Measurements from ENCODE around the gene IFRD2. TPM values are rescaled to one million over a fixed set of nuclear protein-coding genes. Genes with fewer than 3 reads are reported as not detected.

IFRD2 gene
- total RNA-seq, 5 donors from 2014 or later (not counting 1 experiment from before 2014, with no cell fraction given): 50.0 to 91.2 (median 75.9) TPM

- Mint-ChIP-seq H3K27me3 (no peaks in the 10 kb centered on the region), H3K4me1 (peaks cover 5 to 8% (median 8%) of the 10 kb centered on the region in 3 donors), H3K36me3 (peaks cover 24% of the 10 kb centered on the region), H3K9me3 (no peaks in the 10 kb centered on the region), H3K4me3 (peak overlapping the region; percentile 47 to 76 (median 67)), H3K27ac (no peak overlapping the region)
- peak overlapping the region; percentile 47 to 52 for H3K4me3 ChIP-seq (ENCODE audit: control insufficient read depth in 1 of 2, extremely low read depth in 1 of 2, low read length in 1 of 2)
- peaks cover 14 to 35% of the 10 kb centered on the region in 2 donors for H3K36me3 ChIP-seq (ENCODE audit: control insufficient read depth in 2 of 2, extremely low read depth in 1 of 2, insufficient read depth in 1 of 2, low read length in 1 of 2)
- H3K4me1 ChIP-seq (ENCODE audit: control insufficient read depth in 1 of 2, extremely low read depth in 1 of 2, insufficient read depth in 2 of 2, low read length in 2 of 2): peaks cover 2 to 20% of the 10 kb centered on the region in 2 experiments
- POLR2A ChIA-PET: no interaction called here
- DNase-seq (peak; percentile 57 to 91 (median 73)), ATAC-seq (replicated peaks in 1 of 4) (peak; percentile 93 to 96 (median 94))
- WGBS (ENCODE audit: insufficient coverage): 2% methylated on average over 62 of the region's 70 CpGs
- H3K27me3 ChIP-seq (replicated peaks in 1 of 2; ENCODE audit: control insufficient read depth in 2 of 2, extremely low read depth in 1 of 2, insufficient read depth in 2 of 2, low read length in 1 of 2): peaks cover 0 to 9% of the 10 kb centered on the region in 2 experiments
- CTCF ChIA-PET: interaction anchor here (0.5 to 2.5 kb wide), 9 partner anchors 9 to 223 kb away, joined by 3 to 17 read pairs (median 3); partner anchors contain the start of genes CYB561D2 (in 1 of the 2), GNAI2 (in 1 of the 2) and NPRL2 (in 1 of the 2)
- no peaks in the 10 kb centered on the region for H3K9me3 ChIP-seq
- peak overlapping the region; percentile 47 for H3K27ac ChIP-seq (ENCODE audit: low read length)
Observed at GRCh38 chr3:50260027-50260941, 31.9 kb downstream of the IFRD2 start.

GRCh38 chr3:50259432-50260026 lies 32.7 kb downstream of the IFRD2 start:
- no peaks in the 10 kb centered on the region for H3K9me3 Mint-ChIP-seq
- peaks cover 2 to 20% of the 10 kb centered on the region in 2 experiments for H3K4me1 ChIP-seq (ENCODE audit: control insufficient read depth in 1 of 2, extremely low read depth in 1 of 2, insufficient read depth in 2 of 2, low read length in 2 of 2)
- H3K4me1 Mint-ChIP-seq: peaks cover 5 to 10% (median 10%) of the 10 kb centered on the region in 3 donors
- H3K27me3 Mint-ChIP-seq: no peaks in the 10 kb centered on the region
- H3K27ac ChIP-seq (ENCODE audit: low read length): peak overlapping the region; percentile 47
- H3K4me3 ChIP-seq (ENCODE audit: control insufficient read depth in 1 of 2, extremely low read depth in 1 of 2, low read length in 1 of 2): no peak overlapping the region
- ChIA-PET CTCF (interaction anchor here (0.5 to 2.5 kb wide), 11 partner anchors 8 to 1349 kb away, joined by 3 to 17 read pairs (median 3); partner anchors contain the start of gene GNAI2 (in 1 of the 2)), POLR2A (interaction anchor here in 1 of 2 donors (0.6 kb wide), 1 partner anchor 19 kb away, joined by 6 read pairs; no protein-coding TSS in a partner anchor)
- DNase-seq (no peak), ATAC-seq (replicated peaks in 1 of 4) (peak in 2 of 4 experiments; percentile 8)
- H3K9me3 ChIP-seq: no peaks in the 10 kb centered on the region
- WGBS (ENCODE audit: insufficient coverage): 65% methylated on average over 15 of the region's 18 CpGs
- H3K36me3 ChIP-seq (ENCODE audit: control insufficient read depth in 2 of 2, extremely low read depth in 1 of 2, insufficient read depth in 1 of 2, low read length in 1 of 2): peaks cover 16 to 43% of the 10 kb centered on the region in 2 donors
- peaks cover 0 to 3% of the 10 kb centered on the region in 2 experiments for H3K27me3 ChIP-seq (replicated peaks in 1 of 2; ENCODE audit: control insufficient read depth in 2 of 2, extremely low read depth in 1 of 2, insufficient read depth in 2 of 2, low read length in 1 of 2)
- H3K4me3 Mint-ChIP-seq: peak overlapping the region; percentile 52 to 76 (median 62)
- peaks cover 24% of the 10 kb centered on the region for H3K36me3 Mint-ChIP-seq
- peak overlapping the region in 1 of 2 donors; percentile 19 for H3K27ac Mint-ChIP-seq

DNA sequence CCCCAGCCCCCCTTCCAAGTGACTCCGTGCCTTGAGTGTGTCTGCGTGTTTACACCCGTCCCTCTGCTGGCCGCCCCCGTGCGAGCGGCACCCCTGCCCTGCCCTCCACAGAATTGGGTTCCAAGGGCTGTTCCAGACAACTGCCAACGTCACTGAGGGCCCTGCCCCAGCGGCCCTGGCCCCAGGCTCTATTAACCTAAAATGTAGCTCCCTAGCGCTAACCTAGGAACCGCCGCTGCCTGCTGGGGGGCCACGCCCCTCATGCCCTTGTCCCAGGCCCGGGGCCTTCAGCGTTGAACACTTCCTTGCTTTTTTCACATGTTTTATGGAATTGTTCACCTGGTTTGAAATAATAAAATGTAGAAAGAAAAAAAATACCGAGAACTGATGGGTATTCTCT lies 33.2 kb downstream of the IFRD2 start:
- Histone ChIP-seq H3K27me3 (replicated peaks in 1 of 2; ENCODE audit: control insufficient read depth in 2 of 2, extremely low read depth in 1 of 2, insufficient read depth in 2 of 2, low read length in 1 of 2) (peaks cover 0 to 3% of the 10 kb centered on the region in 2 experiments), H3K27ac (ENCODE audit: low read length) (no peak overlapping the region), H3K9me3 (no peaks in the 10 kb centered on the region), H3K4me1 (ENCODE audit: control insufficient read depth in 1 of 2, extremely low read depth in 1 of 2, insufficient read depth in 2 of 2, low read length in 2 of 2) (peaks cover 2 to 21% of the 10 kb centered on the region in 2 experiments), H3K36me3 (ENCODE audit: control insufficient read depth in 2 of 2, extremely low read depth in 1 of 2, insufficient read depth in 1 of 2, low read length in 1 of 2) (peaks cover 21 to 48% of the 10 kb centered on the region in 2 donors), H3K4me3 (ENCODE audit: control insufficient read depth in 1 of 2, extremely low read depth in 1 of 2, low read length in 1 of 2) (no peak overlapping the region)
- Mint-ChIP-seq H3K4me1 (peaks cover 5 to 11% (median 11%) of the 10 kb centered on the region in 3 donors), H3K4me3 (peak overlapping the region in 1 of 3 donors; percentile 76), H3K36me3 (peaks cover 24% of the 10 kb centered on the region), H3K27ac (no peak overlapping the region), H3K9me3 (no peaks in the 10 kb centered on the region), H3K27me3 (no peaks in the 10 kb centered on the region)
- ATAC-seq (replicated peaks in 1 of 4): no peak
- DNase-seq: no peak
- WGBS (ENCODE audit: insufficient coverage): 94% methylated on average over 16 of the region's 16 CpGs
- CTCF ChIA-PET: interaction anchor here (0.5 to 2.5 kb wide), 10 partner anchors 9 to 1350 kb away, joined by 3 to 17 read pairs (median 3); no protein-coding TSS in a partner anchor
- POLR2A ChIA-PET: interaction anchor here in 1 of 2 donors (0.6 kb wide), 2 partner anchors 18 kb away, joined by 6 to 10 read pairs; no protein-coding TSS in a partner anchor

- POLR2A ChIA-PET: interaction anchor here in 1 of 2 donors (0.6 kb wide), 1 partner anchor 17 kb away, joined by 10 read pairs; no protein-coding TSS in a partner anchor
- no peak overlapping the region for H3K27ac Mint-ChIP-seq
- 100% methylated on average over 5 of the region's 17 CpGs for WGBS (ENCODE audit: insufficient coverage)
Observed at GRCh38 chr3:50258029-50258680, 34.1 kb downstream of the IFRD2 start.

GRCh38 chr3:50256978-50257890 lies 35.0 kb downstream of the IFRD2 start:
- Mint-ChIP-seq H3K27me3 (no peaks in the 10 kb centered on the region), H3K9me3 (no peaks in the 10 kb centered on the region), H3K36me3 (peaks cover 32% of the 10 kb centered on the region), H3K4me3 (no peak overlapping the region), H3K27ac (peak overlapping the region in 1 of 2 donors; percentile 50), H3K4me1 (peaks cover 12 to 19% (median 18%) of the 10 kb centered on the region in 3 donors)
- Histone ChIP-seq H3K4me3 (ENCODE audit: control insufficient read depth in 1 of 2, extremely low read depth in 1 of 2, low read length in 1 of 2) (no peak overlapping the region), H3K36me3 (ENCODE audit: control insufficient read depth in 2 of 2, extremely low read depth in 1 of 2, insufficient read depth in 1 of 2, low read length in 1 of 2) (peaks cover 21 to 64% of the 10 kb centered on the region in 2 donors), H3K4me1 (ENCODE audit: control insufficient read depth in 1 of 2, extremely low read depth in 1 of 2, insufficient read depth in 2 of 2, low read length in 2 of 2) (peaks cover 2 to 34% of the 10 kb centered on the region in 2 experiments), H3K9me3 (no peaks in the 10 kb centered on the region), H3K27ac (ENCODE audit: low read length) (no peak overlapping the region), H3K27me3 (replicated peaks in 1 of 2; ENCODE audit: control insufficient read depth in 2 of 2, extremely low read depth in 1 of 2, insufficient read depth in 2 of 2, low read length in 1 of 2) (peaks cover 0 to 3% of the 10 kb centered on the region in 2 experiments)
- DNase-seq (peak in 6 of 35 experiments; percentile 26 to 50 (median 36)), ATAC-seq (replicated peaks in 1 of 4) (no peak)
- CTCF ChIA-PET: interaction anchor here (0.7 to 2.0 kb wide), 4 partner anchors 10 to 67 kb away, joined by 3 to 6 read pairs (median 4); no protein-coding TSS in a partner anchor
- 100% methylated on average over 14 of the region's 20 CpGs for WGBS (ENCODE audit: insufficient coverage)
- POLR2A ChIA-PET: no interaction called here

More at GRCh38 chr3:50258029-50258680, 34.1 kb downstream of the IFRD2 start:
- Histone ChIP-seq H3K27me3 (replicated peaks in 1 of 2; ENCODE audit: control insufficient read depth in 2 of 2, extremely low read depth in 1 of 2, insufficient read depth in 2 of 2, low read length in 1 of 2) (peaks cover 0 to 3% of the 10 kb centered on the region in 2 experiments), H3K4me3 (ENCODE audit: control insufficient read depth in 1 of 2, extremely low read depth in 1 of 2, low read length in 1 of 2) (no peak overlapping the region), H3K27ac (ENCODE audit: low read length) (no peak overlapping the region), H3K9me3 (no peaks in the 10 kb centered on the region), H3K4me1 (ENCODE audit: control insufficient read depth in 1 of 2, extremely low read depth in 1 of 2, insufficient read depth in 2 of 2, low read length in 2 of 2) (peaks cover 2 to 27% of the 10 kb centered on the region in 2 experiments), H3K36me3 (ENCODE audit: control insufficient read depth in 2 of 2, extremely low read depth in 1 of 2, insufficient read depth in 1 of 2, low read length in 1 of 2) (peaks cover 21 to 55% of the 10 kb centered on the region in 2 donors)
- Mint-ChIP-seq H3K27me3 (no peaks in the 10 kb centered on the region), H3K9me3 (no peaks in the 10 kb centered on the region), H3K36me3 (peaks cover 32% of the 10 kb centered on the region), H3K4me3 (no peak overlapping the region), H3K4me1 (peaks cover 11 to 19% (median 18%) of the 10 kb centered on the region in 3 donors)
- CTCF ChIA-PET: interaction anchor here (0.5 to 2.5 kb wide), 5 partner anchors 11 to 74 kb away, joined by 3 to 17 read pairs (median 3); no protein-coding TSS in a partner anchor
- DNase-seq: no peak
- ATAC-seq (replicated peaks in 1 of 4): no peak

All from T-cell (primary cell).